ENCODE measurements around the gene MAP1LC3B.

MAP1LC3B gene

GRCh38 chr16:87437911-87438610, 45.9 kb downstream of the MAP1LC3B start:
- H3K27ac ChIP-seq (ENCODE audit: low read depth, low read length) = no peak overlapping the region
- no peak overlapping the region for H3K4me3 ChIP-seq (ENCODE audit: low read depth in 1 of 5, low read length in 5 of 5)
- H3K9me3 ChIP-seq (ENCODE audit: control insufficient read depth in 5 of 5, low read length in 5 of 5) = no peaks in the 10 kb centered on the region
- H3K27me3 ChIP-seq (ENCODE audit: control insufficient read depth in 5 of 5, insufficient read depth in 4 of 5, low read length in 5 of 5) = no peaks in the 10 kb centered on the region
- H3K36me3 ChIP-seq (ENCODE audit: control insufficient read depth in 5 of 5, insufficient read depth in 5 of 5, low read length in 5 of 5) = peaks cover 0 to 6% (median 0%) of the 10 kb centered on the region in 5 donors
- peaks cover 6 to 24% (median 13%) of the 10 kb centered on the region in 5 donors for H3K4me1 ChIP-seq (ENCODE audit: control insufficient read depth in 5 of 5, insufficient read depth in 5 of 5, low read length in 5 of 5)
- no peak overlapping the region for H3K9ac ChIP-seq (ENCODE audit: low read length in 5 of 5)

DNA sequence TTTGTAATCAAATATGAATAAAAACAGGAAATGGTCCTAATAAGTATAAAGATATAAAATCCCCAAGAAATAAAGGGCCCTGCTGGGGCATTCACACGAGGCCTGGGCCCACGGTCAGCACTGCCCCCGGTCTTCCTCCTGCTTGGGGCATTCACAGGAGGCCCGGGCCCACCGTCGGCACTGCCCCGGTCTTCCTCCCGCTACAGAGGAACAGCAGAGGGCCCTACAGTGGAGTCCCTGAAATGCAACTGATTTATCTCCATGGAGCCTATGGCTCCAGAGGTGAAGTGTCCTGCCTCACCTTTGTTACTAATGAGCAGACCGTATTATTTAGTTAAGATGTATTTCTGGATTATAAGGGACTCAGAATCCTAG, 46.5 kb downstream of the MAP1LC3B start:
- no peak overlapping the region for H3K27ac ChIP-seq (ENCODE audit: low read depth, low read length)
- peaks cover 0 to 6% (median 0%) of the 10 kb centered on the region in 5 donors for H3K36me3 ChIP-seq (ENCODE audit: control insufficient read depth in 5 of 5, insufficient read depth in 5 of 5, low read length in 5 of 5)
- H3K9me3 ChIP-seq (ENCODE audit: control insufficient read depth in 5 of 5, low read length in 5 of 5) = no peaks in the 10 kb centered on the region
- no peaks in the 10 kb centered on the region for H3K27me3 ChIP-seq (ENCODE audit: control insufficient read depth in 5 of 5, insufficient read depth in 4 of 5, low read length in 5 of 5)
- no peak overlapping the region for H3K4me3 ChIP-seq (ENCODE audit: low read depth in 1 of 5, low read length in 5 of 5)
- peaks cover 6 to 24% (median 13%) of the 10 kb centered on the region in 5 donors for H3K4me1 ChIP-seq (ENCODE audit: control insufficient read depth in 5 of 5, insufficient read depth in 5 of 5, low read length in 5 of 5)
- no peak overlapping the region for H3K9ac ChIP-seq (ENCODE audit: low read length in 5 of 5)

DNA sequence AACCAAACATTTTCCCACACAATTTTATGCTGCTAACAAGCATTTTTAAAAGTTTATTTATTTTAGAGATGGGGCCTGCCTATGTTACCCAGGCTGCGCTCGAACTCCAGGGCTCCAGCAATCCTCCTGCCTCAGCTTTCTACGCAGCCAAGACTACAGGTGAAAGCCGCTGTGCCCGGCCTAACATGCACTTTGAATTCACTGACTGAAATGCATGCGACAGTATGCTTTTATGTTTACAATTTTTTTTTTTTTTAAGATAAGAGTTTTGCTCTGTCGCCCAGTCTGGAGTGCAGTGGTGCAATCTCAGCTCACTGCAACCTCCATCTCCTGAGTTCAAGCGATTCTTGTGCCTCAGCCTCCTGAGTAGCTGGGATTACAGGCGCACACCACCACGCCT, 47.8 kb downstream of the MAP1LC3B start:
- Histone ChIP-seq H3K9ac (ENCODE audit: low read length in 5 of 5) (no peak overlapping the region), H3K4me3 (ENCODE audit: low read depth in 1 of 5, low read length in 5 of 5) (no peak overlapping the region)

GRCh38 chr16:87441886-87442580, 49.9 kb downstream of the MAP1LC3B start:
- Histone ChIP-seq H3K9me3 (ENCODE audit: control insufficient read depth in 5 of 5, low read length in 5 of 5) (no peaks in the 10 kb centered on the region), H3K36me3 (ENCODE audit: control insufficient read depth in 5 of 5, insufficient read depth in 5 of 5, low read length in 5 of 5) (peaks cover 0 to 14% (median 10%) of the 10 kb centered on the region in 5 donors), H3K9ac (ENCODE audit: low read length in 5 of 5) (no peak overlapping the region), H3K27me3 (ENCODE audit: control insufficient read depth in 5 of 5, insufficient read depth in 4 of 5, low read length in 5 of 5) (no peaks in the 10 kb centered on the region), H3K4me3 (ENCODE audit: low read depth in 1 of 5, low read length in 5 of 5) (no peak overlapping the region), H3K4me1 (ENCODE audit: control insufficient read depth in 5 of 5, insufficient read depth in 5 of 5, low read length in 5 of 5) (peaks cover 0 to 5% (median 0%) of the 10 kb centered on the region in 5 donors), H3K27ac (ENCODE audit: low read depth, low read length) (no peak overlapping the region)

More for the DNA sequence above, 47.8 kb downstream of the MAP1LC3B start:
- Histone ChIP-seq H3K9me3 (ENCODE audit: control insufficient read depth in 5 of 5, low read length in 5 of 5) (no peaks in the 10 kb centered on the region), H3K27me3 (ENCODE audit: control insufficient read depth in 5 of 5, insufficient read depth in 4 of 5, low read length in 5 of 5) (no peaks in the 10 kb centered on the region), H3K36me3 (ENCODE audit: control insufficient read depth in 5 of 5, insufficient read depth in 5 of 5, low read length in 5 of 5) (peaks cover 0 to 9% (median 5%) of the 10 kb centered on the region in 5 donors), H3K4me1 (ENCODE audit: control insufficient read depth in 5 of 5, insufficient read depth in 5 of 5, low read length in 5 of 5) (peaks cover 6 to 25% (median 13%) of the 10 kb centered on the region in 5 donors), H3K27ac (ENCODE audit: low read depth, low read length) (no peak overlapping the region)

DNA sequence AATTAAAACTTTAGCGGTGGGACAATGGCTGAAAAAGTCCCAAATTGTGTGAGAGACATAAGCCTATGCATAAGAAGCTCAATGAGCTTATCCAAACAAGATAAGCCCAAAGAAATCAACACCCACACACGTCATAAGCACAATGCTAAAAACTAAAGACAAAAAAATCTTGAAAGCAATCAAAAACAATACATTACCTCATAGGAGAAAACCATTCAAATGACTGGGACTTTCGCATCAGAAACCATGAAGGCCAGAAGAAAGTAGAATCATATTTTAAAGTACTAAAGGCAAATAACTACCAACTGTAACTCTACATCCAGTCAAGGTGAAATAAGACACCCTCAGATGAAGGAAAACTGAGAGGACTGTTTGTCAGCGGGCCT, 50.4 kb downstream of the MAP1LC3B start:
- no peak overlapping the region for H3K27ac ChIP-seq (ENCODE audit: low read depth, low read length)
- no peaks in the 10 kb centered on the region for H3K27me3 ChIP-seq (ENCODE audit: control insufficient read depth in 5 of 5, insufficient read depth in 4 of 5, low read length in 5 of 5)
- no peaks in the 10 kb centered on the region for H3K9me3 ChIP-seq (ENCODE audit: control insufficient read depth in 5 of 5, low read length in 5 of 5)
- peaks cover 4 to 18% (median 12%) of the 10 kb centered on the region in 5 donors for H3K36me3 ChIP-seq (ENCODE audit: control insufficient read depth in 5 of 5, insufficient read depth in 5 of 5, low read length in 5 of 5)
- peaks cover 0 to 5% (median 0%) of the 10 kb centered on the region in 5 donors for H3K4me1 ChIP-seq (ENCODE audit: control insufficient read depth in 5 of 5, insufficient read depth in 5 of 5, low read length in 5 of 5)
- H3K4me3 ChIP-seq (ENCODE audit: low read depth in 1 of 5, low read length in 5 of 5) = no peak overlapping the region
- H3K9ac ChIP-seq (ENCODE audit: low read length in 5 of 5) = no peak overlapping the region

GRCh38 chr16:87443016-87443415, 50.9 kb downstream of the MAP1LC3B start:
- Histone ChIP-seq H3K27ac (ENCODE audit: low read depth, low read length) (no peak overlapping the region), H3K9me3 (ENCODE audit: control insufficient read depth in 5 of 5, low read length in 5 of 5) (no peaks in the 10 kb centered on the region), H3K4me1 (ENCODE audit: control insufficient read depth in 5 of 5, insufficient read depth in 5 of 5, low read length in 5 of 5) (peaks cover 0 to 5% (median 0%) of the 10 kb centered on the region in 5 donors), H3K9ac (ENCODE audit: low read length in 5 of 5) (no peak overlapping the region), H3K36me3 (ENCODE audit: control insufficient read depth in 5 of 5, insufficient read depth in 5 of 5, low read length in 5 of 5) (peaks cover 7 to 23% (median 17%) of the 10 kb centered on the region in 5 donors), H3K27me3 (ENCODE audit: control insufficient read depth in 5 of 5, insufficient read depth in 4 of 5, low read length in 5 of 5) (no peaks in the 10 kb centered on the region), H3K4me3 (ENCODE audit: low read depth in 1 of 5, low read length in 5 of 5) (no peak overlapping the region)

DNA sequence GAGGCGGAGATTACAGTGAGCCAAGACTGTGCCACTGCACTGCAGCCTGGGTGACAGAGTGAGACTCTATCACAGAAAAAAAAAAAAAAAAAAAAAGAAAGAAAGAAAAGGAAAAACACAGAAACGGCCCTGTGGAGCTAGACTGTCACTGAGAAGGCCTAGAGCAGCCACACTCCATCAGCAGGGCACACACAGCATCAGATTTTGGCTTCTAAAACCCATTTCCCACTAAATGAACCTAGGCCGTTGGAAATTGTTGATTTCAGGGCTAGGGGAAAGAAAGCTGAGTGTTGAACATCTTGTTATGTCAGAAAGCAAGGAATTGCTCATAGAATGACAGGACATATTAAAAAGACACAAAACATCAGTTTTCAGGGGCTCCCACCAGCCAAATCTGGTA, 51.8 kb downstream of the MAP1LC3B start:
- Histone ChIP-seq H3K27me3 (ENCODE audit: control insufficient read depth in 5 of 5, insufficient read depth in 4 of 5, low read length in 5 of 5) (no peaks in the 10 kb centered on the region), H3K36me3 (ENCODE audit: control insufficient read depth in 5 of 5, insufficient read depth in 5 of 5, low read length in 5 of 5) (peaks cover 7 to 30% (median 26%) of the 10 kb centered on the region in 5 donors), H3K9ac (ENCODE audit: low read length in 5 of 5) (no peak overlapping the region), H3K4me1 (ENCODE audit: control insufficient read depth in 5 of 5, insufficient read depth in 5 of 5, low read length in 5 of 5) (peaks cover 0 to 5% (median 0%) of the 10 kb centered on the region in 5 donors), H3K4me3 (ENCODE audit: low read depth in 1 of 5, low read length in 5 of 5) (no peak overlapping the region), H3K27ac (ENCODE audit: low read depth, low read length) (no peak overlapping the region), H3K9me3 (ENCODE audit: control insufficient read depth in 5 of 5, low read length in 5 of 5) (no peaks in the 10 kb centered on the region)

GRCh38 chr16:87445486-87445885, 53.4 kb downstream of the MAP1LC3B start:
- no peaks in the 10 kb centered on the region for H3K9me3 ChIP-seq (ENCODE audit: control insufficient read depth in 5 of 5, low read length in 5 of 5)
- H3K4me1 ChIP-seq (ENCODE audit: control insufficient read depth in 5 of 5, insufficient read depth in 5 of 5, low read length in 5 of 5) = peaks cover 0 to 5% (median 0%) of the 10 kb centered on the region in 5 donors
- H3K27me3 ChIP-seq (ENCODE audit: control insufficient read depth in 5 of 5, insufficient read depth in 4 of 5, low read length in 5 of 5) = no peaks in the 10 kb centered on the region
- no peak overlapping the region for H3K4me3 ChIP-seq (ENCODE audit: low read depth in 1 of 5, low read length in 5 of 5)
- H3K36me3 ChIP-seq (ENCODE audit: control insufficient read depth in 5 of 5, insufficient read depth in 5 of 5, low read length in 5 of 5) = peaks cover 7 to 30% (median 27%) of the 10 kb centered on the region in 5 donors
- no peak overlapping the region for H3K9ac ChIP-seq (ENCODE audit: low read length in 5 of 5)
- no peak overlapping the region for H3K27ac ChIP-seq (ENCODE audit: low read depth, low read length)

GRCh38 chr16:87446479-87446878, 54.3 kb downstream of the MAP1LC3B start:
- Histone ChIP-seq H3K9ac (ENCODE audit: low read length in 5 of 5) (no peak overlapping the region), H3K4me1 (ENCODE audit: control insufficient read depth in 5 of 5, insufficient read depth in 5 of 5, low read length in 5 of 5) (peaks cover 0 to 9% (median 0%) of the 10 kb centered on the region in 5 donors), H3K4me3 (ENCODE audit: low read depth in 1 of 5, low read length in 5 of 5) (no peak overlapping the region), H3K36me3 (ENCODE audit: control insufficient read depth in 5 of 5, insufficient read depth in 5 of 5, low read length in 5 of 5) (peaks cover 7 to 30% (median 27%) of the 10 kb centered on the region in 5 donors), H3K9me3 (ENCODE audit: control insufficient read depth in 5 of 5, low read length in 5 of 5) (no peaks in the 10 kb centered on the region), H3K27ac (ENCODE audit: low read depth, low read length) (no peak overlapping the region), H3K27me3 (ENCODE audit: control insufficient read depth in 5 of 5, insufficient read depth in 4 of 5, low read length in 5 of 5) (no peaks in the 10 kb centered on the region)

GRCh38 chr16:87447323-87447722, 55.2 kb downstream of the MAP1LC3B start:
- Histone ChIP-seq H3K36me3 (ENCODE audit: control insufficient read depth in 5 of 5, insufficient read depth in 5 of 5, low read length in 5 of 5) (peaks cover 7 to 38% (median 35%) of the 10 kb centered on the region in 5 donors), H3K9me3 (ENCODE audit: control insufficient read depth in 5 of 5, low read length in 5 of 5) (no peaks in the 10 kb centered on the region), H3K9ac (ENCODE audit: low read length in 5 of 5) (no peak overlapping the region), H3K27ac (ENCODE audit: low read depth, low read length) (no peak overlapping the region), H3K4me3 (ENCODE audit: low read depth in 1 of 5, low read length in 5 of 5) (no peak overlapping the region), H3K27me3 (ENCODE audit: control insufficient read depth in 5 of 5, insufficient read depth in 4 of 5, low read length in 5 of 5) (no peaks in the 10 kb centered on the region), H3K4me1 (ENCODE audit: control insufficient read depth in 5 of 5, insufficient read depth in 5 of 5, low read length in 5 of 5) (peaks cover 0 to 9% (median 0%) of the 10 kb centered on the region in 5 donors)
